Epidermal melanocyte (primary cell): ENCODE data around the gene RAB11FIP5.
A peak's percentile ranks its signal among the peaks of the same experiment; 100 is the strongest.

Experiments used
- DNase-seq: peaks from one replicate; pipeline ENCODE4 v3.0.0; 2011; ENCODE audit warnings: low spot score; ENCODE audit not compliant: insufficient read length

The RAB11FIP5 gene

GRCh38 chr2:73085691-73086090 lies 27.1 kb downstream of the RAB11FIP5 start:
- DNase-seq, result peak; percentile 83

GRCh38 chr2:73084971-73085370 lies 27.8 kb downstream of the RAB11FIP5 start:
- DNase-seq, result no peak

GRCh38 chr2:73083886-73084800 lies 28.6 kb downstream of the RAB11FIP5 start:
- no peak for DNase-seq

- DNase-seq, result no peak
Measured at GRCh38 chr2:73082523-73083410, 30.0 kb downstream of the RAB11FIP5 start.

GRCh38 chr2:73081181-73081671 lies 31.5 kb downstream of the RAB11FIP5 start:
- DNase-seq, result no peak

- no peak for DNase-seq
Measured at GRCh38 chr2:73080321-73081131, 32.2 kb downstream of the RAB11FIP5 start.

- no peak for DNase-seq
Measured at GRCh38 chr2:73079636-73080035, 33.1 kb downstream of the RAB11FIP5 start.

- no peak for DNase-seq
Measured at GRCh38 chr2:73078457-73079411, 34.0 kb downstream of the RAB11FIP5 start.

GRCh38 chr2:73077424-73077795 lies 35.3 kb downstream of the RAB11FIP5 start:
- no peak for DNase-seq

- no peak for DNase-seq
Measured at GRCh38 chr2:73076701-73077423, 35.9 kb downstream of the RAB11FIP5 start.

GRCh38 chr2:73075477-73076373 lies 37.0 kb downstream of the RAB11FIP5 start:
- no peak for DNase-seq

- DNase-seq, result no peak
Measured at GRCh38 chr2:73074110-73075069, 38.4 kb downstream of the RAB11FIP5 start.

- no peak for DNase-seq
Measured at GRCh38 chr2:73072416-73072815, 40.3 kb downstream of the RAB11FIP5 start.

GRCh38 chr2:73072129-73072395 lies 40.7 kb downstream of the RAB11FIP5 start:
- DNase-seq, result no peak

GRCh38 chr2:73071360-73072128 lies 41.2 kb downstream of the RAB11FIP5 start, which contains the start of gene SFXN5:
Gene SFXN5, minus strand, starts transcription at chr2:73071712. Its CDS starts 7 bp downstream, at chr2:73071705.
- DNase-seq, result peak; percentile 97

GRCh38 chr2:73070643-73071359 lies 41.9 kb downstream of the RAB11FIP5 start:
- no peak for DNase-seq
